ENCODE measurements around the gene FAM107A. TPM values are rescaled to one million over a fixed set of nuclear protein-coding genes. Genes with fewer than 3 reads are reported as not detected.
A peak's percentile ranks its signal among the peaks of the same experiment; 100 is the strongest.
"Not testable (repeated sequence)": the region's sequence is repeated elsewhere in the genome, so short reads cannot be mapped to it uniquely, and the experiment has no call there.

The FAM107A gene
- total RNA-seq, 2 donors from 2014 or later, result not detected

DNA sequence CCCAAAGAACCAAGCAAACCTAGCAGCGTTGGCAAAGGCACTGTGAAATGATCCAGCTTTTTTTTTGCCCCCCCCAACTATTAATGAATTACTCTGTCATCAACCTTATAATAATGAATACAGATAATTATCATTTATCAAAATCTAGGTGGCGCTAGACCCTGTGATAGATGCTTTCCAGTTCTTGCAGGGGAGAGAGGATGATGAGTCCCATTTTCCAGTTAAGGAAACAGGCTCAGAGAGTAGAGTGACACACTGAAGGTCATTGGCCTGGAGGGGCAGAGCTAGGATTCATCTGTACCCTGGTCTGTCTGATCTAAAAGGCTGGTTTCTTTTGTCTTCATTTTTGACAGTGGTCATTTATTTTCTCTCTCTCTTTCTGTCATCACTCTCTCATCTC lies 45.2 kb downstream of the FAM107A start:
- no peaks in the 10 kb centered on the region for H3K36me3 Mint-ChIP-seq
- no peak for ATAC-seq
- no peak overlapping the region for H3K4me3 Mint-ChIP-seq
- H3K9me3 Mint-ChIP-seq, result no peaks in the 10 kb centered on the region
- no peak for DNase-seq (ENCODE audit: low spot score)
- no peak overlapping the region for H3K27ac Mint-ChIP-seq
- peaks cover 9% of the 10 kb centered on the region in 2 donors for H3K4me1 Mint-ChIP-seq (ENCODE audit: low read depth in 2 of 2)
- peaks cover 0 to 2% of the 10 kb centered on the region in 2 donors for H3K27me3 Mint-ChIP-seq

DNA sequence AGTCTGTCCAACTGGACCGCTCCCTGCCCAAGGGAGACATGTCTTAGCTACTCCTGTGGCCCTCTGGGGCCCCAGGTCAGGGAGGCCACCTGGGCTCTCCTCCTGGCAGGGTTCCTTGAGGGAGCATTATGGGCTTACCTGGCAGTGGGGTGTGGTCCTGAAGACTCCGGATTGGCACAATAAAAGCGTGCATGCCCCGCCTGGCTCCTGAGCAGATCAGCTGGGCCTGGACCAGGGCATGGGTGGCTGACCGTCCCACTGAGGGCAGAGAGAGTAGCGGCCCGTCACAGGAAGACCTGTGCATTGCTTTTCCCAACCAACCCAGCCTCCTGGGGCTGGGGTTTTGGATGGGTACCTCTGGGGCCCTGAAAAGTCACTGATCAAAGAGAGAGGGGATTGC lies 45.6 kb downstream of the FAM107A start:
- Mint-ChIP-seq H3K9me3 (no peaks in the 10 kb centered on the region), H3K4me3 (no peak overlapping the region), H3K36me3 (no peaks in the 10 kb centered on the region), H3K27ac (no peak overlapping the region), H3K4me1 (ENCODE audit: low read depth in 2 of 2) (peaks cover 9% of the 10 kb centered on the region in 2 donors), H3K27me3 (peaks cover 0 to 2% of the 10 kb centered on the region in 2 donors)
- DNase-seq (ENCODE audit: low spot score) (no peak), ATAC-seq (no peak)

DNA sequence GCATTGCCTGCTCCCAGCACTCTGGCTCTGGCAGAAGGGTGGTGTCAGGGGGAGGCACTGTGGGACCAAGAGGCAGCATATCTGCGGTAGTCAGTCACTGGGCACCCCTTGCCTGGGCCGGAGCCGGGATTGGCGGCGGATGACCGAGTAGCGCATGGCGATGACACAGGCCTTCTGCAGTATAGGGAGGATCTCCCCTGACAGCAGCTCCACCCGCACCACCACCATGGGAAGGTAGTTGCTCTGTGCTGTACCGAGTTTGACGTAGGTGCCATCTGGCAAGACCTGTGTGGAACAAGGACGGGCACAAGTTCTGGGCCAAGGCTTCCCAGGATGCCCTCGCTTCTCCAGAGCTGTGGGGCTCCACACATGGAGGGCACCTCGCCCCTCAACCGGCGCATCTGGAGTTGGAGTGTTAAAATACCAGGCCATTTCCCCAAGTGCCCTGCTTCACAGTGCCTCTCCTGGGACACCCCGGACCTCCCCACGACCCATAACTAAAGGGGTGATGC lies 46.8 kb downstream of the FAM107A start:
- DNase-seq (ENCODE audit: low spot score), result no peak
- Mint-ChIP-seq H3K4me3 (no peak overlapping the region), H3K36me3 (no peaks in the 10 kb centered on the region), H3K27me3 (peaks cover 0 to 2% of the 10 kb centered on the region in 2 donors), H3K4me1 (ENCODE audit: low read depth in 2 of 2) (peaks cover 9% of the 10 kb centered on the region in 2 donors), H3K27ac (no peak overlapping the region), H3K9me3 (no peaks in the 10 kb centered on the region)
- no peak for ATAC-seq

DNA sequence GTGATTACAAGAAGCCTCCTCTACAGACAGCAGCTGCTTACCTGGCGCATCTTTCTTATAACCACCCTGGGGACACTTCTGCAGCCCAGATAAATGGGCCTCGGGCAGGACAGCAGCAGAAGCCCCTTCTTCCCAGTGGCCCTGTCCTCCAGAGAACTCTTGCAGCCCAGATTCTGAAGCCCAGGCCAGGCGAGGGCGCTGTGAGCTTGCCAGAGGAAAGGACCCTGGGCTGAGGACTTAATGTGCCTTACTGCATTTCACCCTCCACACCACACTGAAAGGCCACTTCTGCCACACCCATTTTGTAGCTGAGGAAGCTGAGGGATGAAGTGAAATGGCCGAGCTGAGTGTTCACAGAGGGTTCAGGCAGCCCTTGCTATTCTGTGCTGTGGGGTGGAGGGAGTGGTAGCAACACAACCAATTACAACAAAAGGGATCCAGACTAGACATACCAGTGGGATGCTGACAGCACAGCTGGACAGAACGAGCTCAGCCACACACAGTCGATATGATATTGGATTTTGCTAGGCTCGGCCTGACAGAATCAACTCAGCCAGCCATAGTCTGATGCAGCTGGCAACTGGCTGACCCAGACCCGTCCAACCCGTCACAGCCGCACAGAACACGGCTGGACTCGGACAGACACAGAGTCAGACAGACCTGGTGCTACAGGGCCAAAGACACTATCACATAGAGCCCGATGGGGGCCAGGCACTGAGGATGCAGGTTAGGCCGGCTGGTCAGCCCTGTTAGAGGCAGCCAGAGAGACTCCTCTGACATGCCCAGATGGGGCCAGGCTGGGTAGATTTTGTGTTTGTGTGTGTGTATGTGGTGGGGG lies 47.5 kb downstream of the FAM107A start:
- Mint-ChIP-seq H3K27ac (no peak overlapping the region), H3K4me3 (no peak overlapping the region), H3K9me3 (no peaks in the 10 kb centered on the region), H3K4me1 (ENCODE audit: low read depth in 2 of 2) (peaks cover 9% of the 10 kb centered on the region in 2 donors), H3K36me3 (no peaks in the 10 kb centered on the region), H3K27me3 (peaks cover 0 to 2% of the 10 kb centered on the region in 2 donors)
- ATAC-seq (no peak), DNase-seq (ENCODE audit: low spot score) (no peak)

DNA sequence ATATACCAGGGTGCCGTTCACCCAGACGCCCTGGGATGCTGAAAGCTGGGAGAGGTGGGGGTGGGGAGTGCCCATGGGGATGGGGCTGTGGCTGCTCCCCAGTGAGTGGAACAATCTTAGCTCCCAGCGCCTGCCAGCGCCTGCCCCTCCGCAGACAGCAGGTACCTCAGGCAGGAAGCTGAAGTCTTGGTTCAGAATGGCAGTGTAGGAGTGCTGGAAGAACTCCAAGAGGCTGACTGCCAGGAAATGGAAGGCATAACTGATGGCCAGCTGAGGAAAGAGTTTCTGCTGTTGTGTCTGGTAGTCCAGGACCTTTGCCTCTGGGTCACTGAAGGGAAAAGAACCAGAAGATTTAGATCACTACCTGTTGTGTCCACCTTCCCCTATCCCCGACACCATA lies 48.6 kb downstream of the FAM107A start:
- H3K9me3 Mint-ChIP-seq, result no peaks in the 10 kb centered on the region
- ATAC-seq (no peak), DNase-seq (ENCODE audit: low spot score) (no peak)
- no peak overlapping the region for H3K4me3 Mint-ChIP-seq
- peaks cover 0 to 2% of the 10 kb centered on the region in 2 donors for H3K27me3 Mint-ChIP-seq
- no peaks in the 10 kb centered on the region for H3K36me3 Mint-ChIP-seq
- H3K27ac Mint-ChIP-seq, result no peak overlapping the region
- H3K4me1 Mint-ChIP-seq (ENCODE audit: low read depth in 2 of 2), result peaks cover 9% of the 10 kb centered on the region in 2 donors

DNA sequence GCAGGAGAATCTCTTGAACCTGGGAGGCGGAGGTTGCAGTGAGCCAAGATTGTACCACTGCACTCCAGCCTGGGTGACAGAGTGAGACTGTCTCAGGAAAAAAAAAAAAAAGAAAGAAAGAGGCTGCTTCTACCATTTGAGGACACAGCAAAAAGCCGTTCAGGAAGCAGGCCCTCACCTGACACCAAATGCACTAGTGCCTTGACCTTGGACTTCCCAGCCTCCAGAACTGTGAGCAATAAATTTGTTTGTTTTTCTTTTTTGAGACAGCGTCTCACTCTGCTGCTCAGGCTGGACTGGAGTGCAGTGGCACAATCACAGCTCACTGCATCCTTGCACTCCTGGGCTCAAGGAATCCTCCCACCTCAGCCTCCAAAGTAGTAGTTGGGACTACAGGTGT lies 49.8 kb downstream of the FAM107A start:
- ATAC-seq; H3K27me3 Mint-ChIP-seq; H3K27ac Mint-ChIP-seq; H3K4me1 Mint-ChIP-seq (ENCODE audit: low read depth in 2 of 2); H3K9me3 Mint-ChIP-seq; H3K4me3 Mint-ChIP-seq; H3K36me3 Mint-ChIP-seq; DNase-seq (ENCODE audit: low spot score): not testable (repeated sequence)

DNA sequence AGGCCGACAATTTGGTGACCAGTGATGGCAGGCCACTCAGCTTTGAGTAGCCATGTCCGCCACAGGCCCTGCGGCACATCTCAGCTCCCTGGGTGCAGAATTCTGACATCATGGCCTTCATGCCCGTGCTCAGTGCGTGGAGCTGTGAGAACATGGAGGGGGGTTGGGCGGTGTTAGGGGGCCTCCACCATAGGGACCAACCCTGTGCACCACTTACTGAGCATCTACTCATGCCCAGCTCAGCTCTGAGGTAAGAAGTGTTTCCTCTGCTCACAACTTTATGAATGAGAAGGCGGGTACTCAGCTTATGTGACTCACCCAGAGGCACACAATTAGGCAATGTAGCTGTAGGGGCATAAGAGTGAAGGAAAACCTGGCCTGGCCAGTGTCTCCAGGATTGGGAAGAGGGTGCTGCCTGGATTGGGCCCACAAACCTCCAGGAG lies 50.7 kb downstream of the FAM107A start:
- H3K9me3 Mint-ChIP-seq, result no peaks in the 10 kb centered on the region

DNA sequence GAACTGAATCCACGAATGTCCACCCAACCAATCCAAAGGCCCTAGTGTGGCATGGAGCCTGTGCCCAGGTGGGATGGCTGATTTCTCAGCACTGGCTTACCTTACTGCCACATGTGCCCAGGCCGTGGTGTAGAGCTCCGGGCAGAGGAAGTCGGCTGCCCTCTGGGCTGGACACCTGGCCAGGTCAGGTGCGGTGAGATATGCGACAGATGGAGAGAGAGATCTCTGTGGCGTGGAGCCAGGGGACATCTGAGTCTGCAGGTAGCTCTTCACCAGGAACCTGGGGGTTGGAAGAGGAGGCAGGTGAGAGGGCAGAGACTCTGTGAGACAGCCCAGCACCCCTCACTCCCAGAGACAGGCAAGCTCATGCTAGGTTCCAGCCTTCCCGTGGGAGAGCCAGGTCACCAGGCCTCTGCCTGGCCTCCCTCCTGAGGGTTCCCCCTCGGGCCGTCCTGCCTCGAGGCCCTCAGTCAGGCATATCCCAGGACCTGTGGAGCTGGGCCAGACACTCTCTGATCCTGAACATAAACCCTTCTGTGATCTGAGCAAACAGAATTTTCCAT lies 52.8 kb downstream of the FAM107A start:
- DNase-seq (ENCODE audit: low spot score) (no peak), ATAC-seq (no peak)
- no peak overlapping the region for H3K27ac Mint-ChIP-seq
- H3K36me3 Mint-ChIP-seq, result no peaks in the 10 kb centered on the region
- H3K27me3 Mint-ChIP-seq, result no peaks in the 10 kb centered on the region
- no peak overlapping the region for H3K4me3 Mint-ChIP-seq
- no peaks in the 10 kb centered on the region for H3K4me1 Mint-ChIP-seq (ENCODE audit: low read depth in 2 of 2)
- H3K9me3 Mint-ChIP-seq, result no peaks in the 10 kb centered on the region

More for the DNA sequence above, 50.7 kb downstream of the FAM107A start:
- ATAC-seq (peak; percentile 53 to 67), DNase-seq (ENCODE audit: low spot score) (no peak)
- no peaks in the 10 kb centered on the region for H3K27me3 Mint-ChIP-seq
- no peaks in the 10 kb centered on the region for H3K4me1 Mint-ChIP-seq (ENCODE audit: low read depth in 2 of 2)
- no peak overlapping the region for H3K4me3 Mint-ChIP-seq
- no peaks in the 10 kb centered on the region for H3K36me3 Mint-ChIP-seq
- H3K27ac Mint-ChIP-seq, result no peak overlapping the region

DNA sequence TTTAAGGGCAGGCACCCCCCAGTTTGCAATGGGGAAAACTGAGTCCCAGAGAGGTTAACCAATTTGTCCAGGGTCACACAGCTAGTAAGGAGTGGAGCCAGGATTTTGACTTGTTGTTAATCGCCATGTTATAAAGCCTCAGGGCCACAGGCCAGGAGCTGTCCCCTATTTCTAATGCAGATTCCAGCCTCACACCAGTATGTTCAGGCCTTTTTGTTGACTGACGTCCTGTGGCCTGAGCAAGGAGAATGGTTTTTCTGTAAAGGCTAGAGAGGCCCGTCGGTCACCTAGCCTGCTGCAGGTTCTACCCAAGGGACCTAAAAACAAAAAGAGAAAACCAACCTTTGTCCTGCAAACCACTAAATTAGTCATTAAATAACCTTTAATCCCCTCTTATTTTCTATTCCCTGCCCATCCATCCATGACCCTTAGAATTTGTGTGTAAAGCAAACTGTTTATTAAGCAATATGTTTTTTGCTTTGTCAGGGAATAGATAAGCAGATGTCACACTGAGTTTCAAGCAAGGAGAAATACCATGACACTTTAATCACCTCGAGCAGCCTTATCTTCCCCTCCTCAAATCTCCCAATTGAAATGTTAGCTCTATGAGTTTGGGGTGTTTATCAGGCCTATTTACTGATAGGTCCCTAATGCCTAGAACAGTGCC lies 54.3 kb downstream of the FAM107A start:
- Mint-ChIP-seq H3K36me3 (no peaks in the 10 kb centered on the region), H3K27me3 (no peaks in the 10 kb centered on the region), H3K27ac (no peak overlapping the region), H3K9me3 (no peaks in the 10 kb centered on the region), H3K4me1 (ENCODE audit: low read depth in 2 of 2) (no peaks in the 10 kb centered on the region), H3K4me3 (no peak overlapping the region)
- no peak for DNase-seq (ENCODE audit: low spot score)
- no peak for ATAC-seq

DNA sequence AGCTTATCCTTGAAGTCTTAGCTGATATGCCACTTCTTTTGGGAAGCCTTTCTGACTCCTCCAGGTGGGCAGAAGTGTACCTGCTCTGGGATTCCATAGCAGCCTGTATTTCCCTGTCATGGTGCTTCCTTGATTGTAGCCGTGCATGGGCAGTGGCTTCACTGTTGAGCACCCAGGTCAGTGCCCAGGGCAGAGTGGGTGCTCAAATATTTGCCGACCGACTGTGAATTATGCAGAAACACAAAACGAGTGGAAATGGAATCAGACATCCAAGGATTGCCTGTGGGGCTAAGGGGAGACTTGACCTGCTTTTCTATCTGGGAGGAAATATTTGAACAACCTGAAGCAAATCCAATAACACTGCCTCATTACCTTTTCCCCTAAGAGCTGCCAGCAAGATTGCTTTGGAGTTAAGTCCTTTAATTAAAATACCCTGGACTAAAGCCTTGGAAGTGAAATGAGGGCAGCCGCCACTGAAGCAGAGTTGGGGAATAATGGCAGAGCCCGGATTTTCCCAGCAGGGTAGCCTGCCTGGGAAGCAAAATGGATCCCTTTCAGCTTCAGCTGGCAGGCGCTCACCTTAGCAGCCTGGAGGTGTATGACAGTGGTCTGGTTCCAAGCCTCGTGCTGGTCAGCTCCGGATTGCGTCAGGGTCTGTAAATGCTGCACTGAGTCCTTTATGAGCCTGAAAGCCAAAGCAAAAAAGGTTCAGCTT lies 55.1 kb downstream of the FAM107A start:
- ATAC-seq, result no peak
- Mint-ChIP-seq H3K36me3 (no peaks in the 10 kb centered on the region), H3K4me1 (ENCODE audit: low read depth in 2 of 2) (no peaks in the 10 kb centered on the region), H3K9me3 (no peaks in the 10 kb centered on the region), H3K27me3 (no peaks in the 10 kb centered on the region), H3K4me3 (no peak overlapping the region), H3K27ac (no peak overlapping the region)
- DNase-seq (ENCODE audit: low spot score), result no peak

DNA sequence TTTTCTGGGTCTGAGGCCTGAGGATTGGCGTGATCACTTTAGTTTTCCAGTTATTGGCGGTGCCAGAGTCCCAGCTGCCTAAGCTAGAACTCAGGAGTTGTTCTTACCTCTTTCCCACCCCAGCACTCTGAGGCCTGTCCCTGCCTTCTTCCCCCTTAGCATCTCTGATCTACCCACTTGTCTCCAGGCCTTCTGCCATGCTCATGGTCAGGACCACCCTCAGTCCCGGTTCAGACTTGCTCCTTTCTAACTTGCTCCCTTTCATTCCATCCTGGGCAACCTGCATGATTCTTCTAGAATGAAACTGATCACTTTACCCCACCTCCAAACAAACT lies 55.9 kb downstream of the FAM107A start:
- Mint-ChIP-seq H3K9me3 (no peaks in the 10 kb centered on the region), H3K27me3 (no peaks in the 10 kb centered on the region), H3K4me3 (no peak overlapping the region), H3K36me3 (no peaks in the 10 kb centered on the region), H3K4me1 (ENCODE audit: low read depth in 2 of 2) (no peaks in the 10 kb centered on the region), H3K27ac (no peak overlapping the region)
- no peak for DNase-seq (ENCODE audit: low spot score)
- peak in 1 of 2 donors; percentile 16 for ATAC-seq

DNA sequence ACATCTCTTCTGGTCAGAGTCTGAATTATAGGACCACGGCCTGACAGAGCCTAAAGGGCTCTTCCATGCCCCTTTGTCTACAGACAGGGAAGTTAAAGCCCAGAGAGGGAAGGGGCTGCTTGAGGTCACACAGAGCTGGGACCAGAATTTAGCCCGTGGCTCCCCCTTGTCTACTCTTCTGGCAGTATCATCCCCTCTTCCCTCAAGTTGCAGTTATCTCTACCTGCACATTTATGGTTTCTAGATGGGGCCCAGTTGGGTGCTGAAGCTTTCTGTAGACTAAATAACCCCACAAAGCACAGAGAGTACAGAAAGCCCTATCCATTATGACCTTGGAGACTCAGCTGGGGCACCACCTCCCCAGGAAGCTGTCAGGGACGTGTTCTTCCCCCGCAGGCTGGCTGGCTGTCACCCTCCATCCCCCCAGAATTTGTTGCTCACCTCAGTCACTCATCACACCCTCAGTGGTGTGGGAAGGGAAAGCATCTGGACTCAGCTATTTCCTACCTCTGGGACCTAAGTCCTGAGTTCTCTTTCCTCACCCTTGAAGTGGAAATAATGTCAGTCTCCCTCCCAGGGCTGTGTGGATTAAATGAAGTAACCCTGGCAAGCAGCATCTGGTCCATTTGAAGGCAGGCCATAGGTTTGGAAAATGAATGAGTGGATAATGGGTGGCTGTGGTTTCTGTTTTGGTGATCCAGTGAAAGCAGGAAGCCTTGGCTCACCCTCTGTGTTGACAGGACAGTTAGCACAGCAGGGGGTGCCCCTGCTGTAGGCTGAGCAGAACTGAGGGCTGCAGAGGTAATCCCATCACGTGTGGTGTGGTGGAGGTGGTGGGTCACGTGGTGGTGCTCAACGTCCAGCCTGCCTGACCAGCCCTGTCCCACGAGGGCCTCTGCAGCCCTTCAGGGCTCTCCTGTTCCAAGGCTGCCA lies 56.5 kb downstream of the FAM107A start:
- Mint-ChIP-seq H3K27me3 (no peaks in the 10 kb centered on the region), H3K4me1 (ENCODE audit: low read depth in 2 of 2) (no peaks in the 10 kb centered on the region), H3K9me3 (no peaks in the 10 kb centered on the region), H3K36me3 (no peaks in the 10 kb centered on the region), H3K27ac (no peak overlapping the region), H3K4me3 (no peak overlapping the region)
- ATAC-seq (peak; percentile 55 to 57), DNase-seq (ENCODE audit: low spot score) (no peak)
